Nephron (organoid): ENCODE results near the gene PRAMEF12.

Source experiments
- H3K27ac Mint-ChIP-seq, 3 experiments: 2 replicates each; pipeline ENCODE4 v1.8.0; 2020; ENCODE audit warnings: mixed read lengths in 3 of 3, mild to moderate bottlenecking in 2 of 3, moderate library complexity in 1 of 3
- H3K27me3 Mint-ChIP-seq: 2 replicates; pipeline ENCODE4 v1.8.0; 2021; ENCODE audit warnings: low read depth, mild to moderate bottlenecking, moderate library complexity, mixed read lengths
- H3K36me3 Mint-ChIP-seq: 2 replicates; pipeline ENCODE4 v1.8.0; 2020; ENCODE audit warnings: low read depth, mixed read lengths
- H3K4me1 Mint-ChIP-seq: 2 replicates; pipeline ENCODE4 v1.8.0; 2020; ENCODE audit warnings: mixed read lengths
- H3K4me3 Mint-ChIP-seq, 3 experiments: 2 replicates each; pipeline ENCODE4 v1.8.0; 2020; ENCODE audit warnings: mild to moderate bottlenecking in 3 of 3, mixed read lengths in 3 of 3, moderate library complexity in 2 of 3
- H3K9me3 Mint-ChIP-seq: 2 replicates; pipeline ENCODE4 v1.8.0; 2020; ENCODE audit warnings: mixed read lengths
- TF ChIP-seq, protein P1 (sequence below), 3 experiments: fragments of 200-600 bp; sonication (generic); IDR thresholded peaks; one replicate each; pipeline ENCODE4 v1.5.0; 2021; ENCODE audit warnings: antibody characterized with exemption in 3 of 3; ENCODE audit not compliant: unreplicated experiment in 3 of 3

Gene PRAMEF12

GRCh38 chr1:12771186-12771585 is 2.4 kb upstream of the PRAMEF12 start:
- Mint-ChIP-seq H3K36me3 (no peaks in the 10 kb centered on the region), H3K4me3 (no peak overlapping the region), H3K4me1 (no peaks in the 10 kb centered on the region), H3K27me3 (peaks cover 25% of the 10 kb centered on the region), H3K27ac (no peak overlapping the region), H3K9me3 (peaks cover 12% of the 10 kb centered on the region)
- TF ChIP-seq, protein P1, sequence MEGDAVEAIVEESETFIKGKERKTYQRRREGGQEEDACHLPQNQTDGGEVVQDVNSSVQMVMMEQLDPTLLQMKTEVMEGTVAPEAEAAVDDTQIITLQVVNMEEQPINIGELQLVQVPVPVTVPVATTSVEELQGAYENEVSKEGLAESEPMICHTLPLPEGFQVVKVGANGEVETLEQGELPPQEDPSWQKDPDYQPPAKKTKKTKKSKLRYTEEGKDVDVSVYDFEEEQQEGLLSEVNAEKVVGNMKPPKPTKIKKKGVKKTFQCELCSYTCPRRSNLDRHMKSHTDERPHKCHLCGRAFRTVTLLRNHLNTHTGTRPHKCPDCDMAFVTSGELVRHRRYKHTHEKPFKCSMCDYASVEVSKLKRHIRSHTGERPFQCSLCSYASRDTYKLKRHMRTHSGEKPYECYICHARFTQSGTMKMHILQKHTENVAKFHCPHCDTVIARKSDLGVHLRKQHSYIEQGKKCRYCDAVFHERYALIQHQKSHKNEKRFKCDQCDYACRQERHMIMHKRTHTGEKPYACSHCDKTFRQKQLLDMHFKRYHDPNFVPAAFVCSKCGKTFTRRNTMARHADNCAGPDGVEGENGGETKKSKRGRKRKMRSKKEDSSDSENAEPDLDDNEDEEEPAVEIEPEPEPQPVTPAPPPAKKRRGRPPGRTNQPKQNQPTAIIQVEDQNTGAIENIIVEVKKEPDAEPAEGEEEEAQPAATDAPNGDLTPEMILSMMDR (IDR thresholded peaks at IDR 0.05; ENCODE audit: unreplicated experiment in 3 of 3) = no peak

DNA sequence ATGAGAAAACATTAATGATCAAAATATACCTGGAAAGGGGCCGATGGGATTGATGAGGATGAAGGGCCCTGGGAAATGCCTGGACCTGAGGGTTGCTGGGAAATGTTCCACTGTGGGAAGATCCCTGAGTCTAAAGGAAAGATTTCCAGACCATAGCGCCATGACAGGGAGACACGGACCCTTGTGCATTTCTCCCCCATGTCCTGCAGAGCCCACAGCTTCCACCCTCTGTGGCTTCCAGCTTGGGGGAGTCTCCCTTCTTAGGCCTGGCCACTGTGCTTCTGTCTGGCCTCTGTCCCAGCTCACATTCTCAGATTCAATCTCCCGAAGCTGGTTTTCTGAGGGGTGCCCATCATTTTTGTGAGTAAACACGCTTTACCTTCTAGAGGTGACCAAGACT is 1.0 kb upstream of the PRAMEF12 start:
- Mint-ChIP-seq H3K9me3 (peaks cover 11% of the 10 kb centered on the region), H3K4me3 (no peak overlapping the region), H3K27ac (no peak overlapping the region), H3K4me1 (no peaks in the 10 kb centered on the region), H3K36me3 (no peaks in the 10 kb centered on the region), H3K27me3 (peaks cover 25% of the 10 kb centered on the region)
- TF ChIP-seq, protein P1 (IDR thresholded peaks at IDR 0.05; ENCODE audit: unreplicated experiment in 3 of 3) = no peak

DNA sequence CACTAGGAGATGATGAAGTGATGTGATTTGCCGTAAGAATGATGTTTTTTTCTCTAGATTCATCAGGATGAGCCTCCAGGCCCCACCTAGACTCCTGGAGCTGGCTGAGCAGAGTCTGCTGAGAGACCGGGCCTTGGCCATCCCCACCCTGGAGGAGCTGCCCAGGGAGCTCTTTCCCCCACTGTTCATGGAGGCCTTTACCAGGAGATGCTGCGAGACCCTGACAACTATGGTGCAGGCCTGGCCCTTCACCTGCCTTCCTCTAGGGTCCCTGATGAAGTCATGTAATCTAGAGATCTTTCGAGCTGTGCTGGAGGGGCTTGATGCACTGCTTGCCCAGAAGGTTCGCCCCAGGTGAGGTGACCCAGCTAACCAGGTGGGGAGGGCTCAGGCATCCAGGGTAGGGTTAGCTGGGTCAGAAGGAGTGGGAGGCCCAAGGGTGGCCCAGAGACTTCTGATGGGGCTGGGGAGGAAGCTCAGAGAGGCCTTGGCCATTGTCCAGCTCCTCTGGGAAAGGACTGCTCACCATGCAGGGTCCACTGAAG is 1.3 kb downstream of the PRAMEF12 start:
- no peak overlapping the region for H3K4me3 Mint-ChIP-seq
- H3K9me3 Mint-ChIP-seq = peaks cover 9% of the 10 kb centered on the region
- H3K36me3 Mint-ChIP-seq = no peaks in the 10 kb centered on the region
- H3K27me3 Mint-ChIP-seq = peaks cover 25% of the 10 kb centered on the region
- TF ChIP-seq, protein P1 (IDR thresholded peaks at IDR 0.05; ENCODE audit: unreplicated experiment in 3 of 3) = no peak
- no peaks in the 10 kb centered on the region for H3K4me1 Mint-ChIP-seq
- H3K27ac Mint-ChIP-seq = no peak overlapping the region

DNA sequence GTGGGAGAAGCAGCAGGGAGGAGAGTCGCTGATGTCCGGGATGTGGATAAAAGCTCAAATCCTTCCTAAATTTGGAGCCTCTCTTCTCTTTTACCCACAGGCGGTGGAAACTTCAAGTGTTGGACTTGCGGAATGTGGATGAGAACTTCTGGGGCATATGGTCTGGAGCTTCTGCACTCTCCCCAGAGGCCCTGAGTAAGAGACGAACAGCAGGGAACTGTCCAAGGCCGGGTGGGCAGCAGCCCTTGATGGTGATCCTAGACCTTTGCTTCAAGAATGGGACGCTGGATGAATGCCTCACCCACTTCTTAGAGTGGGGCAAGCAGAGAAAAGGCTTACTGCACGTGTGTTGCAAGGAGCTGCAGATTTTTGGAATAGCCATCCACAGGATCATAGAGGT is 1.9 kb downstream of the PRAMEF12 start:
- Mint-ChIP-seq H3K27me3 (peaks cover 22% of the 10 kb centered on the region), H3K36me3 (no peaks in the 10 kb centered on the region), H3K4me3 (no peak overlapping the region), H3K9me3 (peaks cover 9% of the 10 kb centered on the region), H3K27ac (no peak overlapping the region), H3K4me1 (no peaks in the 10 kb centered on the region)
- TF ChIP-seq, protein P1 (IDR thresholded peaks at IDR 0.05; ENCODE audit: unreplicated experiment in 3 of 3) = no peak

DNA sequence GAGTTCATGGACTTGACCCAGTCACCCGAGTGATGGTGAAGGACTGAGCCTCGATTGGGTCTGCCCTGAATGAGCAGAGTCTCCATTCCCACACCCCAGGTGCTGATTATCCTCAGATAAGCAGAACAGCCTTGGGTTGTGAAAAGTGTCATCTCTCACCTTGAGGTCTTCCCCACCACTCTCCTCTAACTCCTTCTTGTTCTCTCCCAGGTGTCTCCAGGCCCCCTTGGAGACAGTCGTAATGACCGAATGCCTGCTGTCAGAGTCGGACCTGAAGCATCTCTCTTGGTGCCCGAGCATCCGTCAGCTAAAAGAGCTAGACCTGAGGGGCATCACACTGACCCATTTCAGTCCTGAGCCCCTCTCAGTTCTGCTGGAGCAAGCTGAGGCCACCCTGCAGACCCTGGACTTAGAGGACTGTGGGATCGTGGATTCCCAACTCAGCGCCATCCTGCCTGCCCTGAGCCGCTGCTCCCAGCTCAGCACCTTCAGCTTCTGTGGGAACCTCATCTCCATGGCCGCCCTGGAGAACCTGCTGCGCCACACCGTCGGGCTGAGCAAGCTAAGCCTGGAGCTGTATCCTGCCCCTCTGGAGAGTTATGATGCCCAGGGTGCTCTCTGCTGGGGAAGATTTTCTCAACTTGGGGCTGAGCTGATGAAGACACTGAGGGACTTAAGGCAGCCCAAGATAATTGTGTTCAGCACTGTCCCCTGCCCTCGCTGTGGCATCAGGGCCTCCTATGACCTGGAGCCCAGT is 3.4 kb downstream of the PRAMEF12 start:
- no peak overlapping the region for H3K27ac Mint-ChIP-seq
- H3K4me1 Mint-ChIP-seq = no peaks in the 10 kb centered on the region
- TF ChIP-seq, protein P1 (IDR thresholded peaks at IDR 0.05; ENCODE audit: unreplicated experiment in 3 of 3) = no peak
- no peaks in the 10 kb centered on the region for H3K36me3 Mint-ChIP-seq
- H3K27me3 Mint-ChIP-seq = peaks cover 11% of the 10 kb centered on the region
- H3K9me3 Mint-ChIP-seq = peaks cover 7% of the 10 kb centered on the region
- no peak overlapping the region for H3K4me3 Mint-ChIP-seq

DNA sequence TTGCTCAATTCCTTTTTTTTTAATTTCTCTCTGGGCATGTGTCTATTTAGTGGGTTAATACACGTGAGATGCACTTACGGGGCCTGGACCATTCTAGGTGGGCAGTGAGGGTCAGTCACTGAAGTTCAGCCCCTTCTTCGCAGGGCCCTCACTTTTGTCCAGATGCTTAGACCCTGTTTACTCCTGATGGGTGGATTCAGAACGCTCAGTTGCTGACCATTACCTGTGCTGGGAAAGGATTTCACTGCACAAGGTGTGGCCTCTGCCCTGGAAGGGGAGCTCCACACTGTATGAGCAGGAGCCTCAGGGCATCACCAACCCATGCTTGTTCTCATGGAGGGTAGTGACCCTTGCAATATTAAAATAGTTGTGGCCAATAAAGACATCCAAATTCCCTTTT is 4.5 kb downstream of the PRAMEF12 start:
- Mint-ChIP-seq H3K4me1 (peaks cover 1% of the 10 kb centered on the region), H3K4me3 (no peak overlapping the region), H3K27me3 (peaks cover 9% of the 10 kb centered on the region), H3K9me3 (peaks cover 4% of the 10 kb centered on the region), H3K36me3 (no peaks in the 10 kb centered on the region), H3K27ac (no peak overlapping the region)
- TF ChIP-seq, protein P1 (IDR thresholded peaks at IDR 0.05; ENCODE audit: unreplicated experiment in 3 of 3) = no peak
